ENCODE results near the gene ALS2. TPM values are rescaled to one million over a fixed set of nuclear protein-coding genes. Genes with fewer than 3 reads are reported as not detected.
A peak's percentile ranks its signal among the peaks of the same experiment; 100 is the strongest.
"Not testable (repeated sequence)": the region's sequence is repeated elsewhere in the genome, so short reads cannot be mapped to it uniquely, and the experiment has no call there.

The ALS2 gene
- total RNA-seq, 1 experiment from 2014 or later: 22.0 TPM

DNA sequence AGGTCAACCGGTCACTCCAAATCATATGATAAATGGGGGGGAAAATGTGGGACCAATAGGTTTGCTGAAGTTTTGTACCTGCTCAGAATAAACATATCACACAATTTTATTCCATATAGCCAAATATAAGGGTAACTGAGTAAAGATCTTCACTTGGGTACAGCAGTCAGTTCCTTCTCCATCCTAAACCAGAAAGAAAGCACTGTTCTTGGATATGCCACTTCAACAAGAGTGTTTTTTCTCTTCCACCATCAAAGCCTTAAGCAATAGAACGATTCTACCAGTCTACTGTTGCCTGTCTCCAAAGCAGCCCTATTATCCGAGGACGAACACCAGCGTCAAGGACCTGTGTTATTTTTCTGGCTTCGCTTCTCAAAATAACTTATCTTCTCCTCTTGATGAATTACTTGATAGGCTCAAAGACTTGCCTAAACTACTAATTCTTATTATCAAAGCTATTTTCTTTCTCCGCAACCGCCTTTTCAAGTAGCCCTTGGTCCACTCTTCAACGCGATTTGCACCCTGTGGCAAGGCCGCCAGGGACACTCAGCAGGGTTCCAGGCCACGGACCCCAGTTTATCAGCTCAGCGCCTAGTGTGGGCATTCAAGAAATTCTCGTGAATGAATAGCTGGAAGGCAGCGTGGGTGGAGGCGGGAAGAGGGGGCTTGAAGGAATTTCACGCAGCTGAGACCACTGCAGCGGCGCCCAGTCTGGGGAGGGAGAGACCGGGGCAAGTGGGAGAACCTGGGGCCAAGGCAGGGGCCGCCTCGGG is 646 bp downstream of the ALS2 start:
- Histone ChIP-seq H3K4me3 (peak overlapping the region; percentile 70), H3K27ac (peak overlapping the region; percentile 62), H3K4me1 (no peaks in the 10 kb centered on the region), H3K36me3 (no peaks in the 10 kb centered on the region), H3K27me3 (no peaks in the 10 kb centered on the region), H3K9me3 (replicated peaks) (no peaks in the 10 kb centered on the region)
- peak in 1 of 2 experiments; percentile 54 for DNase-seq

DNA sequence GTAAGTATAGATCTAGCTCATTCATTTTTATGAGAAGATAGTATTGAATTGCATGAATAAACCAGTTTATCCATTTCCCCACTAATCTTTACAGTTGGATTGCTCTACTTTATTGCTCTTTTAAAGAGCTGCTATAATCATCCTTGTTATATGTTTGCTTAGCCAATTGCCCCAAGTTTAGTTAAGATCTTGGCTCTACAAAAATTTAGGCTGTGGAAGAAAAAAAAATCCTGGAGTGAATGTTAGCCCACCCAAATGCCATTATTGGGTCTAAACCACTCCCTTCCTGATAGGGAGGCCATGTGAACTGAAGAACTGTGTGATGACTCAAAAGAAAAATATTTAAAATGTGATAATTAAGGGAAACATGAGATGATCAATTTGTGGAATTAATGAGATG is 2.9 kb downstream of the ALS2 start:
- H3K36me3 ChIP-seq: no peaks in the 10 kb centered on the region
- DNase-seq: no peak
- no peaks in the 10 kb centered on the region for H3K9me3 ChIP-seq (replicated peaks)
- H3K27ac ChIP-seq: no peak overlapping the region
- no peaks in the 10 kb centered on the region for H3K27me3 ChIP-seq
- no peaks in the 10 kb centered on the region for H3K4me1 ChIP-seq
- no peak overlapping the region for H3K4me3 ChIP-seq

DNA sequence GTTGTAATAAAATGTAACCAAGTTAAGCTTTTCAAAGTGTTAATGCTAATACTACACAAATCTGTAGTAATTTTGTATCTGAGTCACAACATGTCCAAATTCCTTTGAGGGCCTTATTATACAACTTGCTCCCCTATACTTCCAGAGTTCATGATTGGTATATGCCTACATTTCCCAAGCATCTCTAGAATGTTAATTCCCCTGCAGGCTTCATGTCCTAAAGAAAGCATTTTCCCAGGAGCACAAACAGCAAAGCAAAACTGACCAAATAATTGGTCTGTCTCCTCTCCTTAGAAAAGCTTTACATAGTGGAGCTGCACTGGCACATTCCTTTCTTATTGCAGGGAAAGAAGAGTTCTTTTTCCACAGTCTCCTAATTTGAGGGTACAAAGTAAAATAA is 3.7 kb downstream of the ALS2 start:
- DNase-seq: no peak
- Histone ChIP-seq H3K36me3 (no peaks in the 10 kb centered on the region), H3K4me1 (no peaks in the 10 kb centered on the region), H3K9me3 (replicated peaks) (no peaks in the 10 kb centered on the region), H3K27me3 (no peaks in the 10 kb centered on the region), H3K4me3 (no peak overlapping the region), H3K27ac (no peak overlapping the region)

DNA sequence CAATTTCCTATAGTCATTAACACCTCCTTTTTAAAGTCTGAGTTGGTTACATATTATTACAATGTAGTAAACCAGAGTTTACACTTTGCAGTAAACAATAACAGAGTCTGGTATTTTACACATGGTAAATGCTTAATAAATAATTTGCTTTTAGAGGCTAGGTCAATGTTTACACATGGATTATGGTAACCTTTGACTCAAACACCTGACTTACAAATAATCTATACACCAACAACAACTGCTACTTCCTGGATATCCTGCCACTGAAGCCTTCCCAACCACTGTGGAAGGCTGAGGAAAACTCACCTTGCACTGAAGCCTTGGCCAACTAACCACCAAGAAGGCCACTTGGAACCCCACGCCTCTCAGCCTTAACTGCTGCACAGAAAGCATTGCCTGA is 5.4 kb downstream of the ALS2 start:
- H3K27ac ChIP-seq: no peak overlapping the region
- no peaks in the 10 kb centered on the region for H3K4me1 ChIP-seq
- DNase-seq: no peak
- no peaks in the 10 kb centered on the region for H3K36me3 ChIP-seq
- no peaks in the 10 kb centered on the region for H3K27me3 ChIP-seq
- no peaks in the 10 kb centered on the region for H3K9me3 ChIP-seq (replicated peaks)
- H3K4me3 ChIP-seq: no peak overlapping the region

DNA sequence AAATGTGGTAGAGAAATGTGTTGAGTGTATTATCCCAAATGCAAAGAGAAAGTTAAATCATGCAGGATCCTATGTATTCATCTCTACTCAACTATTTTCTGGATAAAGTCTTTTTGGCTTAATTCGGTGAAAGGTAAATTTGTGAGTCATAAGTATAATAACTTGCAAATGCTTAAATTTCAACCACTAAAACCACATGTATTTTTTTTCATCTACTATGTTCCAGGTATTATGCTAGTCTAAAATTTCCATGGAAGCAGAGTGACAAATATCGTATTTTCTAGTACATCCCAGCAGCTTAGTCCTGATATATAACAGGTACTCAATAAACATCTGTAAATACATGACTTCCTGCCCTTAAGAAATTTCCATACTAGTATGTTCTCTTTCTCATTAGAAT is 6.2 kb downstream of the ALS2 start:
- DNase-seq: no peak
- no peaks in the 10 kb centered on the region for H3K4me1 ChIP-seq

DNA sequence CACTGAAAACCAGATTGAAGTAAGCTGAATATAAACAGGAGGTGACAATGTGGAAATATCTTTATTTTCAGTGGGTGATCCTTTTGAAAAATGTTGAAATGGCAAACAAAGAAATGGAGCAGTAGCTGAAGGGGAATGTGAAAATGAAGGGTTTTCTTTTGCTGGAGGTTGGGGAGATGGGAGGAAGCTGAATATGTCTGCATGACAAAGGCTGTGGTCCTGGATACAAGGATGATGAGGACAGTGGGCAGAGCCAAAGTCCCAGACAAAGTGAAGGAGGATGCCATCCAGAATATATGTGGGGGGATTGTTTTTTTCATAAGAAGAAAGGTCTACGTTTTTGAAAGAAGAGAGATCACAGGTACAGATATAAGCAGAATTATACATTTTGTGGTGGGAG is 6.7 kb downstream of the ALS2 start:
- Histone ChIP-seq H3K36me3 (no peaks in the 10 kb centered on the region), H3K9me3 (replicated peaks) (no peaks in the 10 kb centered on the region), H3K4me1 (no peaks in the 10 kb centered on the region), H3K4me3 (no peak overlapping the region), H3K27ac (no peak overlapping the region), H3K27me3 (no peaks in the 10 kb centered on the region)
- no peak for DNase-seq

More for the DNA sequence above, 6.2 kb downstream of the ALS2 start:
- H3K9me3 ChIP-seq (replicated peaks): no peaks in the 10 kb centered on the region
- H3K36me3 ChIP-seq: no peaks in the 10 kb centered on the region
- H3K27me3 ChIP-seq: no peaks in the 10 kb centered on the region
- no peak overlapping the region for H3K27ac ChIP-seq
- no peak overlapping the region for H3K4me3 ChIP-seq

DNA sequence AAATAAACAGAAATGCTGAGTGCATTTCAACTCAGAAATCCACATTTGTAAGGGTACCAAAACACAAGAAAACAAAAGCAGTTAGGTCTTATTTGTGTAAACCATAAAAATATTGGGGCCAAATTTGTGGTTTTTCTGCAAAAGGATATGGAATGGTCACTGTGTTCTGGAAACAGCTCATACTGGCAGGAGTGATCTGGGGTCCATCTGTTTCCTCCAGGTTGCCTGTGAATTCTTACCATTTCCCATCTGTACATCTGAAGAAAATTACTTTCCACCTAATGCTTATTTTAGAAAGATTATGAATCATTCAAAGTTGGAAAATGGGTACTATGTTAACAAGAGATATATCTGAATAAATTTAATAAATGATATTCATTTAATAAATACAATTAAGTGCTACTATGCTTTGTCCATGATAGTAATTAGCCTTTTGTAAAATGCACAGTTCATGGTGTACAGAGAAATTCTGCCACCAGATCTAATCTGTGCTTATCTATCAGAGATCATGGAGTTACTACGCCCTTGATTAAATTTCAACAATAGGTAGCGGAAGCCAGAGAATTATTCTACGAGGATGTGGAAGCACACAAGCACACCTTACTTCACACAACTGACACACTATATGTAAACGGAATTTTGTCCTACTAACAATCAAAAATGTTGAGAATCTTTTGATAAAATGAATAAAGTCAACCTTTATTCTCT is 10.9 kb downstream of the ALS2 start:
- Histone ChIP-seq H3K9me3 (replicated peaks) (no peaks in the 10 kb centered on the region), H3K4me3 (no peak overlapping the region), H3K27ac (no peak overlapping the region), H3K36me3 (0 out of 2 replicates have a peak, but pooled peaks cover 3% of the 10 kb centered on the region), H3K4me1 (no peaks in the 10 kb centered on the region), H3K27me3 (no peaks in the 10 kb centered on the region)
- no peak for DNase-seq

DNA sequence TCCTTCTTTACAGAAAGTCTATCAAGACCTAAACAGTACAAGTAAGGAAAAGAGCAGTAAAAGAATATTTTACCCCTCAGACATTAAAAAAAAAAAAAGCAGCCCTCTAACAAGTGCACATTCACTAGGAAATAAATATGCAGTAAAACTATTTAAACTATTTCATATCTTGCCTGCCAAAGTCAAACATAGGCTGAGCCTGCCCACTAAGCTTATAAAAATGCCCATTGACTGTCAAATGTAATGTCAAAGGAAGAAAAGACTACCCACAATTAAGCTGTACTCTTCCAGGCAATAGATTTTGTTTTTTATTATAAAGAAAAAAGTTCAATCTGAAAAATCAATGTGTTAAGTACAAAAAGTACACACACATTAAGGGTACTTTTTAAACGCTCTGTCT is 11.8 kb downstream of the ALS2 start:
- H3K4me1 ChIP-seq: no peaks in the 10 kb centered on the region
- no peaks in the 10 kb centered on the region for H3K9me3 ChIP-seq (replicated peaks)
- DNase-seq: no peak
- no peak overlapping the region for H3K27ac ChIP-seq
- H3K4me3 ChIP-seq: no peak overlapping the region
- no peaks in the 10 kb centered on the region for H3K27me3 ChIP-seq
- H3K36me3 ChIP-seq: 0 out of 2 replicates have a peak, but pooled peaks cover 3% of the 10 kb centered on the region

DNA sequence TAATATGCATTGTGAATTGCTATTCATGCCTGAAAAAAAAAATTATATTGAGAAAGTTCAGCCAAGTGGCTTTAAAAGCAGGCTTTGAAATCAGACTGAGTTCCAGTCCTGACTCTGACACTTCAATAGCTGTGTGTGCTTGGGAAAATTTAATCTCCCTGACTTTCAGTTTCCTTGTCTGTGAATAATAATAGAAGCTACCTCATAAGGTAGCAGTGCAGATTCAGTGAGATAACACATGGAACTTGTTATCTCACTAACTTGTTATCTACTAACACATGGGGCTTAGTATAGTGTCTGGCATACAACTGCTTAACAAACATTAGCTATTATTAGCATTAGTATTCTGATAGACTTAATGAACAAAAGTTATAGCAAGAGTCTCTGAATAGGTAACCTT is 14.9 kb downstream of the ALS2 start:
- no peak for DNase-seq
- H3K36me3 ChIP-seq: peaks cover 3% of the 10 kb centered on the region; the same call in 1 of the 2 replicates

DNA sequence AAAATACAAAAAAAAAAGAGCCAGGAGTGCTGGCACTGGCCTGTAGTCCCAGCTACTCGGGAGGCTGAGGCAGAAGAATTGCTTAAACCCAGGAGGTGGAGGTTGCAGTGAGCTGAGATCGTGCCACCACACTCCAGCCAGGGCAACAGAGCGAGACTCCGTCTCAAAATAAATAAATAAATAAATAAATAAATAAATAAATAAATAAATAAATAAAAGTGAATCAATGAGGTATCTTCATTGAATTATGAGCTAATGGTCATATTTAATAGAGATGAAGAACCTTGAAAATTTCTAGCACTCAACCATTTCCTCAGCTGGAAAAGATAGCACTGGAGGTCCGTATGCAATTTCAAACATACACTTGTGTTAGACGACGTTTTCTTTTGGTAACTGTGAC is 16.3 kb downstream of the ALS2 start:
- not testable (repeated sequence) for H3K27me3 ChIP-seq; H3K4me1 ChIP-seq; H3K9me3 ChIP-seq (replicated peaks); H3K4me3 ChIP-seq; DNase-seq; H3K27ac ChIP-seq
- peaks cover 11% of the 10 kb centered on the region; the same call in 1 of the 2 replicates for H3K36me3 ChIP-seq

More for the DNA sequence above, 14.9 kb downstream of the ALS2 start:
- Histone ChIP-seq H3K9me3 (replicated peaks) (no peaks in the 10 kb centered on the region), H3K4me1 (no peaks in the 10 kb centered on the region), H3K4me3 (no peak overlapping the region), H3K27ac (no peak overlapping the region), H3K27me3 (no peaks in the 10 kb centered on the region)

DNA sequence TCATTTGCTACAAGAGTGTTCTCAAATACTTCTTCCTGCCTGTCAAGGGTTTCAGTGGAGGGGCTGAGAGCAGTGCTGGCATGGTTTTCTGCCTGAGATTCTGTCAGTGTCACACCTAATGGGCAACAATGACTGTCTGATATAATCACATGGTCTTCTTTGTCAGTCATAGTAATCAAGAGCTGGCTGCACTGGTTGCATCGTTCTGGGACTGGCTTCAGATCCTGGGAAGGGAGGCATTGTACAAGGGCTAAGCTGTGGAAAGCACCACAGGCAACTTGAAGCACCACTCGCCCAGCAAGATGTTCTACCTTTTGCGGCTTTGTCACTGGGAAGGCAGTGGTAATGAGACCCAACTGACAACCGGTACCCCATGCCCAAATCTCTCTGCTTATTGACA is 19.6 kb downstream of the ALS2 start:
- H3K27me3 ChIP-seq: no peaks in the 10 kb centered on the region
- H3K36me3 ChIP-seq: peaks cover 8% of the 10 kb centered on the region; the same call in 1 of the 2 replicates
- no peaks in the 10 kb centered on the region for H3K9me3 ChIP-seq (replicated peaks)
- no peak for DNase-seq
- no peaks in the 10 kb centered on the region for H3K4me1 ChIP-seq
- no peak overlapping the region for H3K27ac ChIP-seq
- no peak overlapping the region for H3K4me3 ChIP-seq

DNA sequence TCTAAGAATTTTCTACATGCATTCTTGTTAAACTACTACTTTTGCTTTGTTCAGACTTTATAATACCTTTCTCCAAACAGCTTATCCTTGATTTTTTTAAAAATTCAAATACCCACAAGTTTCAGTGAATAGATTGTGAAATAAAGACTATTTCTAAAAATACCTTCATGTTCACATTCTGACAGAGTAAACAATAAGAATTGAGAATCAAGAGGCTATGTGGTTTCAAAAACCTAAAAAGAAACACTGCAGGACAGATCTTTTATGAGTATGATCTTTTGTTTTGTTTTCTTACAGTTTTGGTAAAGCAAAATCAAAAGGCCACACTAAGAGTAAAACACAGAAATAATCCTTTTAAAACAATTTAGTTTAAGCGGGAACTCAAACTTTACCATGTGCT is 21.2 kb downstream of the ALS2 start:
- Histone ChIP-seq H3K4me3 (no peak overlapping the region), H3K36me3 (peaks cover 8% of the 10 kb centered on the region; the same call in 1 of the 2 replicates), H3K9me3 (replicated peaks) (no peaks in the 10 kb centered on the region), H3K27me3 (no peaks in the 10 kb centered on the region), H3K27ac (no peak overlapping the region), H3K4me1 (no peaks in the 10 kb centered on the region)
- no peak for DNase-seq

DNA sequence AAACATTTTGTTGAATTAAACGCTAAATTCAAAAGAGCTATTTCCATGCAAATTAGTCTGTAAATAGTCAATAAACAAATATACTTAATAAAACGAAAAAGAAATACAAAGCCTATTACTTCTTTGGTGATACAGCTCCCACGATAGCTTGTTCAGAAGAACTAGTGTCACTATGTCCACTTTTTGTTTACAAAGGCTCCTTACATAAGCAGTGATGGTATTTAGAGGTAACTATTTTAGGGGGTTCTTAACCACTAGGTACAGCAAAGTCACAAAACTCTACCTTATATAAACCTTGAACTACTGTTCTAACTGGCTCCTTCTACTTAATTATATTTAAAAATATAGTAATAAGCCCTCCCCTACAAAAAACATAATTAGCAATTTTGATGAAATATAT is 21.9 kb downstream of the ALS2 start:
- Histone ChIP-seq H3K4me1 (no peaks in the 10 kb centered on the region), H3K9me3 (replicated peaks) (no peaks in the 10 kb centered on the region), H3K27me3 (no peaks in the 10 kb centered on the region), H3K36me3 (peaks cover 8% of the 10 kb centered on the region; the same call in 1 of the 2 replicates), H3K4me3 (no peak overlapping the region), H3K27ac (no peak overlapping the region)
- no peak for DNase-seq

DNA sequence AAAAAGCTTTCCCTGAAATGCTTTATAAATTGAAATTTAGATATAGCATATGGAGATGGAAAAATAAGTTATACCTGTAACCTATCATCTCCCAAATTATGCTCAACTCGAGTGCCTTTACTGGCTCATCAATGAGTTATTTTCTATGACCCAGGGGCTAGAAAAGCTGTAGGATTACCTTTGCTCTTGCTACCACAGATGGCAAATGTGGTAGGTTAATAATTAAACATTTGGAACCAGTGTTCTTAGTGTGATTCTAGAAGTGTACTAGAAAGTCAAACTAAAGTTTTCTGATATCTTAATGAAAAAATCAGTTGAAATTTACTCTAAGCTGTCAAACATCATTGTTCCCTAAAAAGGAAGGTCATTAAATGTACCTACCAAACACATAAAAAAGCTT is 22.5 kb downstream of the ALS2 start:
- no peaks in the 10 kb centered on the region for H3K9me3 ChIP-seq (replicated peaks)
- H3K36me3 ChIP-seq: peaks cover 8% of the 10 kb centered on the region; the same call in 1 of the 2 replicates
- no peaks in the 10 kb centered on the region for H3K4me1 ChIP-seq
- no peak for DNase-seq
- no peak overlapping the region for H3K4me3 ChIP-seq
- no peaks in the 10 kb centered on the region for H3K27me3 ChIP-seq
- no peak overlapping the region for H3K27ac ChIP-seq

DNA sequence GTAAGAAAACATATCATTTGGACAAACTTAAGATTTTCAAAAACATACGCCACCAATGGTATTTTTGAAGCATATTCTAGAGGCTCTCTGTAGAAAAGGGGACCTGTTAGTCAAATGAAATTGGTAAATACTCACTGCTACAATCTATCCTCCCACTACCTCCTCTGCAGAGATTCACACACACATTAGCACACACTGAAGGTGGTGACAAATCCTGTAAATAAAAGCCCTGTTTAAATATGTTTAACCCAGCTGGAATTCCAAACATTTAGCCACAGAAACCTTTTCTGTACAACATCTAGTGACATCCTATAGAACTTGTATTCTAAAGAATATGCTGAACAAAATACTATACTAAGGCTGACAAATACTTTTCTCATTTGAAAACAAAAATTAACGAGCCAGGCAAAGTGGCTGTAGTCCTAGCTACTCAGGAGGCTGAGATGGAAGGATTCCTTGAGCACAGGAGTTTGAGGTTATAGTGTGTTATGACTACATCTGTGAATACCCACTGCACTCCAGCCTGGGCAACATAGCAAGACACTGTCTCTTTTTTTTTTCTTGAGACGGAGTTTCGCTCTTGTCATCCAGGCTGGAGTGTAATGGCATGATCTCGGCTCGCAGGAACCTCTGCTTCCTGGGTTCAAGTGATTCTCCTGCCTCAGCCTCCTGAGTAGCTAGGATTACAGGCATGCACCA is 25.9 kb downstream of the ALS2 start:
- Histone ChIP-seq H3K4me1 (no peaks in the 10 kb centered on the region), H3K9me3 (replicated peaks) (no peaks in the 10 kb centered on the region), H3K4me3 (no peak overlapping the region), H3K27ac (no peak overlapping the region), H3K27me3 (no peaks in the 10 kb centered on the region), H3K36me3 (peaks cover 3% of the 10 kb centered on the region; the same call in 1 of the 2 replicates)
- no peak for DNase-seq

Measured in SJCRH30 (cell line).